H9 (cell line): ENCODE results near the gene KDM4C. TPM values are rescaled to one million over a fixed set of nuclear protein-coding genes. Genes with fewer than 3 reads are reported as not detected.

Source experiments
- DNase-seq: peaks from one replicate; pipeline ENCODE4 v3.0.0-alpha.2; 2017
- H2AFZ ChIP-seq: one replicate; pipeline ENCODE4 v1.6.1; 2013; ENCODE audit warnings: mild to moderate bottlenecking, low read length, control low read depth, moderate library complexity
- H2AK5ac ChIP-seq: 2 replicates; pipeline ENCODE4 v1.6.1; 2013; ENCODE audit warnings: low read length, control low read depth, mixed read lengths; ENCODE audit not compliant: insufficient read length
- H2BK120ac ChIP-seq: one replicate; pipeline ENCODE4 v1.6.1; 2013; ENCODE audit warnings: low read depth, mild to moderate bottlenecking, low read length, control low read depth, inconsistent platforms; ENCODE audit not compliant: poor library complexity, severe bottlenecking
- H2BK12ac ChIP-seq: 2 replicates; pipeline ENCODE4 v1.6.1; 2013; ENCODE audit warnings: low read length, control low read depth, mixed read lengths, low read depth; ENCODE audit not compliant: insufficient read length
- H2BK15ac ChIP-seq: 2 replicates; pipeline ENCODE4 v1.6.1; 2013; ENCODE audit warnings: low read depth, low read length, control low read depth
- H2BK20ac ChIP-seq: one replicate; pipeline ENCODE4 v1.6.1; 2013; ENCODE audit warnings: low read depth, mild to moderate bottlenecking, low read length, control low read depth, inconsistent platforms; ENCODE audit not compliant: poor library complexity, severe bottlenecking
- H2BK5ac ChIP-seq: 2 replicates; pipeline ENCODE4 v1.6.1; 2013; ENCODE audit warnings: low read length, control low read depth, mixed read lengths; ENCODE audit not compliant: insufficient read length
- H3K14ac ChIP-seq: 2 replicates; pipeline ENCODE4 v1.6.1; 2013; ENCODE audit warnings: low read length, control low read depth; ENCODE audit not compliant: insufficient read depth
- H3K18ac ChIP-seq: 2 replicates; pipeline ENCODE4 v1.6.1; 2013; ENCODE audit warnings: low read depth, mild to moderate bottlenecking, mixed read lengths, low read length, control low read depth; ENCODE audit not compliant: insufficient read length
- H3K23ac ChIP-seq: 2 replicates; pipeline ENCODE4 v1.6.1; 2013; ENCODE audit warnings: low read length, control low read depth, mixed read lengths, low read depth; ENCODE audit not compliant: insufficient read length
- H3K23me2 ChIP-seq: 2 replicates; pipeline ENCODE4 v1.6.1; 2013; ENCODE audit warnings: low read depth, mild to moderate bottlenecking, mixed read lengths, low read length, control low read depth; ENCODE audit not compliant: insufficient read length, poor library complexity, severe bottlenecking
- H3K27ac ChIP-seq: 2 replicates; pipeline ENCODE4 v1.5.1; 2013; ENCODE audit warnings: low read length, control low read depth, mixed read lengths, low read depth; ENCODE audit not compliant: insufficient read length
- H3K27me3 ChIP-seq: 2 replicates; pipeline ENCODE4 v1.6.1; 2013; ENCODE audit warnings: low read length, control low read depth, inconsistent platforms; ENCODE audit not compliant: insufficient read depth
- H3K4ac ChIP-seq: 2 replicates; pipeline ENCODE4 v1.6.1; 2013; ENCODE audit warnings: low read depth, mild to moderate bottlenecking, control low read depth, inconsistent platforms, low read length, moderate library complexity
- H3K4me1 ChIP-seq: 2 replicates; pipeline ENCODE4 v1.6.1; 2013; ENCODE audit warnings: low read length, control low read depth, inconsistent platforms; ENCODE audit not compliant: insufficient read depth
- H3K4me2 ChIP-seq: 2 replicates; pipeline ENCODE4 v1.6.1; 2013; ENCODE audit warnings: low read length, control low read depth, mixed read lengths; ENCODE audit not compliant: insufficient read length, insufficient read depth
- H3K56ac ChIP-seq: 2 replicates; pipeline ENCODE4 v1.6.1; 2013; ENCODE audit warnings: low read depth, mild to moderate bottlenecking, mixed read lengths, low read length, control low read depth; ENCODE audit not compliant: insufficient read length
- H3K79me1 ChIP-seq: 2 replicates; pipeline ENCODE4 v1.6.1; 2013; ENCODE audit warnings: low read depth, mild to moderate bottlenecking, moderate library complexity, low read length, control low read depth, inconsistent platforms; ENCODE audit not compliant: insufficient read depth, poor library complexity, severe bottlenecking
- H3K79me2 ChIP-seq: 2 replicates; pipeline ENCODE4 v1.6.1; 2013; ENCODE audit warnings: low read length, control low read depth, inconsistent platforms; ENCODE audit not compliant: insufficient read depth
- H3K9ac ChIP-seq: 2 replicates; pipeline ENCODE4 v1.6.1; 2013; ENCODE audit warnings: low read length, control low read depth, mixed read lengths; ENCODE audit not compliant: insufficient read length; ENCODE audit errors: extremely low read depth
- H3K9me3 ChIP-seq: one replicate; pipeline ENCODE4 v1.6.1; 2013; ENCODE audit warnings: low read depth, low read length, inconsistent platforms; ENCODE audit not compliant: control insufficient read depth
- H3T11ph ChIP-seq: one replicate; pipeline ENCODE4 v1.6.1; 2013; ENCODE audit warnings: mild to moderate bottlenecking, low read length, control low read depth, inconsistent platforms
- H4K20me1 ChIP-seq: one replicate; pipeline ENCODE4 v1.6.1; 2013; ENCODE audit not compliant: control insufficient read depth, insufficient read length, insufficient read depth
- H4K5ac ChIP-seq: 2 replicates; pipeline ENCODE4 v1.6.1; 2013; ENCODE audit warnings: low read depth, mild to moderate bottlenecking, mixed read lengths, low read length, control low read depth; ENCODE audit not compliant: insufficient read length
- H4K8ac ChIP-seq: replicated peaks from 2 replicates; pipeline ENCODE4 v1.6.1; 2013; ENCODE audit warnings: low read length, control low read depth, mixed read lengths, low read depth; ENCODE audit not compliant: insufficient read length
- H4K91ac ChIP-seq: 2 replicates; pipeline ENCODE4 v1.6.1; 2013; ENCODE audit warnings: low read depth, mild to moderate bottlenecking, moderate library complexity, mixed read lengths, low read length, control low read depth; ENCODE audit not compliant: insufficient read length
- H3K27ac Mint-ChIP-seq, 3 experiments: 2 replicates in 2 of 3; 3 replicates in 1 of 3; pipeline ENCODE4 v1.8.0; 2020 to 2021; ENCODE audit warnings: mixed read lengths in 3 of 3, mild to moderate bottlenecking in 1 of 3, moderate library complexity in 1 of 3
- H3K27me3 Mint-ChIP-seq: 2 replicates; pipeline ENCODE4 v1.8.0; 2021; ENCODE audit warnings: low read depth, mild to moderate bottlenecking, moderate library complexity, mixed read lengths
- H3K36me3 Mint-ChIP-seq, 3 experiments: 2 replicates in 2 of 3; 3 replicates in 1 of 3; pipeline ENCODE4 v1.8.0; 2020 to 2021; ENCODE audit warnings: low read depth in 3 of 3, mixed read lengths in 3 of 3; ENCODE audit not compliant: insufficient read depth in 1 of 3
- H3K4me1 Mint-ChIP-seq, 2 experiments: 2 replicates each; pipeline ENCODE4 v1.8.0; 2020; ENCODE audit warnings: mixed read lengths in 2 of 2
- H3K4me3 Mint-ChIP-seq, 2 experiments: 2 replicates in 1 of 2; 3 replicates in 1 of 2; pipeline ENCODE4 v1.8.0; 2020 to 2021; ENCODE audit warnings: mild to moderate bottlenecking in 2 of 2, mixed read lengths in 2 of 2, moderate library complexity in 1 of 2
- H3K9me3 Mint-ChIP-seq, 2 experiments: 2 replicates in 1 of 2; 3 replicates in 1 of 2; pipeline ENCODE4 v1.8.0; 2020; ENCODE audit warnings: mild to moderate bottlenecking in 2 of 2, mixed read lengths in 2 of 2, moderate library complexity in 1 of 2
- CTCF ChIP-seq: fragments of 200-600 bp; sonication (generic); conservative IDR thresholded peaks from 3 replicates; pipeline ENCODE4 v1.8.0; 2021; ENCODE audit warnings: antibody characterized with exemption, mild to moderate bottlenecking
- WGBS: extraction: QIAGEN DNeasy Blood & Tissue Kit; methylation state at CpG from one replicate; pipeline ENCODE4 v1.1.7; 2013; ENCODE audit warnings: missing lambda C conversion rate, low lambda C conversion rate, mixed read lengths; ENCODE audit not compliant: insufficient read length; ENCODE audit errors: extremely low coverage; 5-methylcytosine and 5-hydroxymethylcytosine counted together
- total RNA-seq: library from RNA; stranded (reverse); gene quantifications from 2 replicates; pipeline ENCODE4 v1.2.1, GENCODE V29; 2021

The KDM4C gene
- total RNA-seq, 1 experiment from 2014 or later: 24.0 TPM

DNA sequence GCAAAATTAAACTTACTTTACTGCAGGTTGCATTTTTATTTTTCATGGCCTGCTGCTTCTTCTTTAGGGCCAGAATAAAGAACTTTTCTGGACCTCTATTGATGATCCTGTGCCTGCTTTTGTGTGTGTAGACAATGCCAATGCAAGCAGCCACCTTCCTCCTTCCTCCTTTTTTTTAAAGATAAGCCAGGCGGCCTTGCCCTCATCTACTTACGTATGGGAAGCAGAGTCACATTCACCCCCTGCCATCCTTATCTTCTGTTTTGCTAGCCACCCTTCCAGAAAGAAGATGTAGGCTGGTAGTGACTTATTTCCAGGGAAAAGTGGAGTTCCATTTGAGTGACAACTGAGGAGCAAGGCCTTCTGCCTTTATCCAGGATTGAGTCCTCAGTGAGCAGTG is 122.9 kb downstream of the KDM4C start:
- no peak overlapping the region; a peak in 1 of 7 replicates for H3K27ac Mint-ChIP-seq
- Histone ChIP-seq H4K8ac (no peak overlapping the region), H3K79me1 (no peaks in the 10 kb centered on the region), H2AFZ (no peak overlapping the region), H3K9ac (no peak overlapping the region), H2AK5ac (no peak overlapping the region), H2BK20ac (no peak overlapping the region), H3K23ac (no peak overlapping the region), H2BK15ac (no peak overlapping the region), H2BK120ac (no peak overlapping the region), H3T11ph (no peak overlapping the region), H3K56ac (no peak overlapping the region), H3K27me3 (no peaks in the 10 kb centered on the region), H4K91ac (no peak overlapping the region), H3K9me3 (no peaks in the 10 kb centered on the region), H3K4me1 (no peaks in the 10 kb centered on the region; the same call in 1 of the 2 replicates), H3K79me2 (no peaks in the 10 kb centered on the region), H3K4me2 (no peak overlapping the region), H4K5ac (no peak overlapping the region), H3K27ac (no peak overlapping the region), H3K23me2 (no peaks in the 10 kb centered on the region), H2BK5ac (no peak overlapping the region), H2BK12ac (no peak overlapping the region), H4K20me1 (no peaks in the 10 kb centered on the region), H3K4ac (no peak overlapping the region), H3K14ac (no peak overlapping the region), H3K18ac (no peak overlapping the region)
- H3K9me3 Mint-ChIP-seq: no peaks in the 10 kb centered on the region
- peaks cover 3 to 18% of the 10 kb centered on the region in 2 experiments; a peak in 3 of 4 replicates for H3K4me1 Mint-ChIP-seq
- H3K27me3 Mint-ChIP-seq: no peaks in the 10 kb centered on the region
- no peak overlapping the region for H3K4me3 Mint-ChIP-seq
- no peaks in the 10 kb centered on the region; a peak in 1 of 7 replicates for H3K36me3 Mint-ChIP-seq
- DNase-seq: no peak
- no peak for TF ChIP-seq CTCF
- no CpG with 5 or more reads among the region's 2 CpGs for WGBS
